ENCODE measurements around the gene TXNDC5.

GRCh38 chr6:7939184-7939863, 28.7 kb upstream of the TXNDC5 start:
- TF ChIP-seq JUND (IDR thresholded peaks at IDR 0.05) (no peak), CTCF (IDR thresholded peaks at IDR 0.05 in 2 of 3, conservative IDR thresholded peaks at IDR 0.05 in 1 of 3; ENCODE audit: borderline replicate concordance in 1 of 3, insufficient read depth in 1 of 3, low read depth in 2 of 3, low read length in 2 of 3) (no peak), MAX (IDR thresholded peaks at IDR 0.05) (no peak), POLR2A (IDR thresholded peaks at IDR 0.05; ENCODE audit: borderline replicate concordance, extremely low read depth, insufficient read depth, insufficient read length) (no peak), POLR2AphosphoS5 (IDR thresholded peaks at IDR 0.05; ENCODE audit: low read depth, low read length) (no peak), EZH2 (IDR thresholded peaks at IDR 0.05) (no peak), ATF3 (IDR thresholded peaks at IDR 0.05) (no peak)
